Psoas muscle (tissue), 8 donors: Measurements from ENCODE around the gene TBC1D30. TPM values are rescaled to one million over a fixed set of nuclear protein-coding genes. Genes with fewer than 3 reads are reported as not detected.

ENCODE experiments used
- ATAC-seq, 4 donors: fragments of 200-7000 bp; cut with Tn5 transposase; one replicate each; pipeline ENCODE4 v1.9.1; 2020; ENCODE audit warnings: moderate library complexity in 3 of 4, mild to moderate bottlenecking in 2 of 4
- DNase-seq, 2 donors: peaks; one replicate each; pipeline ENCODE4 v3.0.0-alpha.2; 2020
- H3K27ac ChIP-seq: fragments of 200-600 bp; one replicate; pipeline ENCODE4 v1.8.0; 2022
- H3K27me3 ChIP-seq, 3 donors: fragments of 200-600 bp in 1 of 3; one replicate each; pipeline versions ENCODE4 v1.6.1 to v1.8.0; 2013 to 2022; ENCODE audit warnings: low read length in 2 of 3, mild to moderate bottlenecking in 2 of 3, moderate library complexity in 1 of 3; ENCODE audit not compliant: insufficient read depth in 3 of 3
- H3K36me3 ChIP-seq, 2 donors: fragments of 200-600 bp in 1 of 2; one replicate each; pipeline versions ENCODE4 v1.6.1 to v1.8.0; 2013 to 2022; ENCODE audit warnings: low read depth in 1 of 2, mild to moderate bottlenecking in 1 of 2, moderate library complexity in 1 of 2; ENCODE audit not compliant: insufficient read depth in 1 of 2
- H3K4me1 ChIP-seq: fragments of 200-600 bp; one replicate; pipeline ENCODE4 v1.8.0; 2022
- H3K4me3 ChIP-seq: fragments of 200-600 bp; one replicate; pipeline ENCODE4 v1.8.0; 2022; ENCODE audit warnings: mild to moderate bottlenecking
- H3K9me3 ChIP-seq: fragments of 200-600 bp; one replicate; pipeline ENCODE4 v1.8.0; 2022
- CTCF ChIP-seq: fragments of 200-600 bp; IDR thresholded peaks from one replicate; pipeline ENCODE4 v1.8.0; 2022; ENCODE audit warnings: antibody characterized with exemption
- WGBS, 3 donors: extraction: QIAGEN DNeasy Blood & Tissue Kit; methylation state at CpG; one replicate each; pipeline versions ENCODE4 v1.1.6 to v1.1.7; 2013; 5-methylcytosine and 5-hydroxymethylcytosine counted together
- intact Hi-C, 2 donors: fragments of 100-400 bp; cut with DNase I; formaldehyde crosslinking; loops; one replicate each; pipeline versions ENCODE4 v1.11.0 to v1.14.2; 2022
- polyA plus RNA-seq, 3 donors: library from polyadenylated mRNA; stranded (reverse); fragments of 200-250 nt; gene quantifications; one replicate each; pipeline ENCODE4 v1.2.3, GENCODE V29; 2013
- total RNA-seq, 4 donors: library from RNA; stranded (reverse); fragmentation: NEBNext Ultra II Directional in 2 of 4; extraction: Animal tissue kit (Norgen Biotek cat#: 25700) in 2 of 4; gene quantifications; one replicate each; pipeline versions ENCODE4 v1.2.1 to v1.2.4, GENCODE V29; 2021 to 2023
- donor health status: healthy with polysubstance abuse.
- donor health status: DM: no; HTN: no; CAD: no; lungs with moderate emphysema.
- donor health status: Bipolar disorder and iron deficiency.
- donor health status: healthy.
- donor health status: DM: yes; HTN: yes; CAD: no.
- donor health status: DM: no; HTN: no; CAD: no.
- donor health status: DM: no; HTN: no; CAD: no.
- donor health status: DM: yes; HTN: yes; CAD: no.

The TBC1D30 gene
- total and polyA plus RNA-seq, 7 donors = 0.09 to 1.0 (median 0.49) TPM

- Histone ChIP-seq H3K4me1 (no peaks in the 10 kb centered on the region), H3K9me3 (no peaks in the 10 kb centered on the region), H3K36me3 (no peaks in the 10 kb centered on the region), H3K4me3 (no peak overlapping the region), H3K27me3 (peaks cover 6 to 10% (median 6%) of the 10 kb centered on the region in 3 donors), H3K27ac (no peak overlapping the region)
- ATAC-seq = no peak
- intact Hi-C loops = loop anchor here in 1 of 2 donors (10.0 kb wide), 1 partner anchor 335 kb away; the partner anchor contains the start of gene WIF1
- 61 to 70% (median 68%) methylated on average over 1 of the region's 1 CpG for WGBS, 3 donors
- TF ChIP-seq CTCF = no peak
- DNase-seq = no peak
Observed at GRCh38 chr12:64790166-64790565, 34.3 kb upstream of the TBC1D30 start.

DNA sequence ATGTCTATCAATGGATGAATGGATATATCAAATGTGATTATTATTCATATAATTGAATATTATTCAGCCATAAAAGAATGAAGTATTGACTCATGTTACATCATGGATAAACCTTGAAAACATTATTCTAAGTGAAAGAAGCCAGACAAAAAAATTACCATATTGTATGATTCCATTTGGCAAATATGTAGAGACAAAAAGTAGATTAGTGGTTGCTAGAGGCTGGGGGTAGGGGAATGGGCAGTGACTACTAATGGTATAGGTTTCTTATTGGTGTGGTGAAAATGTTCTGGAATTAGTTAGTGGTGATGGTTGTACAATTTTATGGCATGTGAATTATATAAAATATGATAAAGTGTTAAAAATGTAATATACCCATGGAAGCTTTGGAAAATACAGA lies 33.4 kb upstream of the TBC1D30 start:
- intact Hi-C loops = loop anchor here in 1 of 2 donors (10.0 kb wide), 1 partner anchor 334 kb away; the partner anchor contains the start of gene WIF1
- no peaks in the 10 kb centered on the region for H3K9me3 ChIP-seq
- no peak overlapping the region for H3K27ac ChIP-seq
- H3K4me1 ChIP-seq = no peaks in the 10 kb centered on the region
- peaks cover 0 to 6% (median 1%) of the 10 kb centered on the region in 3 donors for H3K27me3 ChIP-seq
- ATAC-seq (no peak), DNase-seq (no peak)
- no peak for TF ChIP-seq CTCF
- H3K4me3 ChIP-seq = no peak overlapping the region
- H3K36me3 ChIP-seq = no peaks in the 10 kb centered on the region

DNA sequence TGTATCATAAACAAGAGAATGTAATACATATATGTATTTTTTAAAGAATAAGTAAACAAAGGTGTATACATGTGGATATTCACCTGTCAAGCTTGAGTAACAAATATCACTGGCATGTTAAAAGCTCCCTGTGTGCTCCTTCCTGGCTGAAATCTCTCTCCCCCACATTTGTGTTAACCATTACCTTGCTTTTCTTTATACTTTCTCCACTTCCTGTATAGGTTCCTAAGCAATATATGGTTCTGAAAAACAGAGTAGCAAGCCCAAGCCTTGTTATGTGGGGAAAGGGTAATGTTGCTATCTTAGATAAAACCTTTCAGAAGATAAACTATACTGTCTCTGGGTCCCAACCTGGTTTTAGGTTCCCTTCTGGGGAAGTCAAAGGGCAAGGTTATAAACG lies 32.3 kb upstream of the TBC1D30 start:
- Histone ChIP-seq H3K4me1 (no peaks in the 10 kb centered on the region), H3K27ac (no peak overlapping the region), H3K9me3 (no peaks in the 10 kb centered on the region), H3K36me3 (no peaks in the 10 kb centered on the region), H3K27me3 (peaks cover 0 to 6% (median 0%) of the 10 kb centered on the region in 3 donors), H3K4me3 (no peak overlapping the region)
- TF ChIP-seq CTCF = no peak
- intact Hi-C loops = loop anchor here in 1 of 2 donors (10.0 kb wide), 1 partner anchor 333 kb away; the partner anchor contains the start of gene WIF1
- ATAC-seq (no peak), DNase-seq (no peak)
- WGBS, 3 donors = 59 to 83% (median 77%) methylated on average over 1 of the region's 1 CpG

- ATAC-seq (no peak), DNase-seq (no peak)
- WGBS, 3 donors = 62 to 74% (median 73%) methylated on average over 3 of the region's 3 CpGs
- Histone ChIP-seq H3K4me3 (no peak overlapping the region), H3K4me1 (no peaks in the 10 kb centered on the region), H3K9me3 (no peaks in the 10 kb centered on the region), H3K27ac (no peak overlapping the region), H3K36me3 (no peaks in the 10 kb centered on the region), H3K27me3 (peaks cover 0 to 2% (median 0%) of the 10 kb centered on the region in 3 donors)
- intact Hi-C loops = loop anchor here in 1 of 2 donors (10.0 kb wide), 1 partner anchor 331 kb away; the partner anchor contains the start of gene WIF1
- TF ChIP-seq CTCF = no peak
Observed at GRCh38 chr12:64793610-64794009, 30.8 kb upstream of the TBC1D30 start.

DNA sequence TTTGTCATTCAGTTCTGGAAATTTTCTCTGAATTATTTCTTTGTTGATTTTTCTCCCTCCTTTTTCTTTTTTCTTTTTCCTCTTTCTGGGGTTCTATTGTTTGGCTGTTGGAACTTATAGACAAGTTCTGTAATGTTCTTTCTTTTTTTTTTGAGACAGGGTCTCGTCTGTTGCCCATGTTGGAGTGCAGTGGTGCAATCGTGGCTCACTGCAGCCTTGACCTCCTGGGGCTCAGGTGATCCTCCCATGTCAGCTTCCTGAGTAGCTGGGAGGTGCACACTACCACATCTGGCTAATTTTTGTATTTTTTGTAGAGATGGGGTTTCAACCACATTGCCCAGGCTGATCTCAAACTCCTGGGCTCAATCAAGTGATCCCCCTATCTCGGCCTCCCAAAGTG lies 30.1 kb upstream of the TBC1D30 start:
- no peak for ATAC-seq
- H3K9me3 ChIP-seq = no peaks in the 10 kb centered on the region
- no peaks in the 10 kb centered on the region for H3K4me1 ChIP-seq
- TF ChIP-seq CTCF = no peak
- H3K36me3 ChIP-seq = no peaks in the 10 kb centered on the region
- no peaks in the 10 kb centered on the region for H3K27me3 ChIP-seq
- no peak overlapping the region for H3K4me3 ChIP-seq
- intact Hi-C loops = loop anchor here in 1 of 2 donors (10.0 kb wide), 1 partner anchor 330 kb away; the partner anchor contains the start of gene WIF1
- WGBS, 3 donors = 72 to 78% (median 72%) methylated on average over 3 of the region's 3 CpGs
- no peak for DNase-seq
- H3K27ac ChIP-seq = no peak overlapping the region
